Spleen (tissue), 11 donors: ENCODE data around the gene ZNF362. TPM values are rescaled to one million over a fixed set of nuclear protein-coding genes. Genes with fewer than 3 reads are reported as not detected.
"Not testable (repeated sequence)": the region's sequence is repeated elsewhere in the genome, so short reads cannot be mapped to it uniquely, and the experiment has no call there.

Experiments
- DNase-seq: peaks from one replicate; pipeline ENCODE4 v3.0.0-alpha.2; 2020
- H3K27ac ChIP-seq, 8 donors: fragments of 200-600 bp; sonication (generic) in 7 of 8; 1 replicate in 4 of 8; 2 replicates in 4 of 8; pipeline versions ENCODE4 v1.5.0 to v1.8.0; 2016 to 2021; ENCODE audit warnings: inconsistent platforms in 4 of 8, mild to moderate bottlenecking in 4 of 8, moderate library complexity in 1 of 8
- H3K27me3 ChIP-seq, 7 donors: fragments of 200-600 bp; sonication (generic) in 6 of 7; replicated peaks in 1 of 7; 1 replicate in 4 of 7; 2 replicates in 3 of 7; pipeline versions ENCODE4 v1.5.0 to v1.8.0; 2016 to 2021; ENCODE audit warnings: inconsistent platforms in 3 of 7, mild to moderate bottlenecking in 1 of 7
- H3K36me3 ChIP-seq, 6 donors: fragments of 200-600 bp; sonication (generic) in 5 of 6; 1 replicate in 4 of 6; 2 replicates in 2 of 6; pipeline versions ENCODE4 v1.5.0 to v1.8.0; 2016 to 2021; ENCODE audit warnings: inconsistent platforms in 2 of 6
- H3K4me1 ChIP-seq, 6 donors: fragments of 200-600 bp; sonication (generic) in 5 of 6; 1 replicate in 3 of 6; 2 replicates in 3 of 6; pipeline versions ENCODE4 v1.5.0 to v1.8.0; 2016 to 2021; ENCODE audit warnings: inconsistent platforms in 3 of 6
- H3K4me3 ChIP-seq, 8 donors: fragments of 200-600 bp; sonication (generic) in 7 of 8; 1 replicate in 4 of 8; 2 replicates in 4 of 8; pipeline versions ENCODE4 v1.5.0 to v1.8.0; 2016 to 2021; ENCODE audit warnings: inconsistent platforms in 4 of 8, mild to moderate bottlenecking in 4 of 8, moderate library complexity in 2 of 8
- H3K9me3 ChIP-seq, 8 donors: fragments of 200-600 bp; sonication (generic) in 7 of 8; 1 replicate in 4 of 8; 2 replicates in 4 of 8; pipeline versions ENCODE4 v1.5.0 to v1.8.0; 2016 to 2021; ENCODE audit warnings: inconsistent platforms in 4 of 8
- CTCF ChIP-seq, 11 experiments: fragments of 200-600 bp in 7 of 11; fragments of 450-650 bp in 4 of 11; sonication (generic) in 4 of 11; IDR thresholded peaks in 8 of 11; conservative IDR thresholded peaks in 3 of 11; 1 replicate in 7 of 11; 2 replicates in 4 of 11; pipeline versions ENCODE4 v1.4.0 to v1.8.0; 2016 to 2021; ENCODE audit warnings: antibody characterized with exemption in 11 of 11, inconsistent platforms in 4 of 11, mild to moderate bottlenecking in 1 of 11
- POLR2A ChIP-seq, 3 donors: fragments of 450-650 bp; IDR thresholded peaks; one replicate each; pipeline ENCODE4 v1.5.1; 2017; ENCODE audit warnings: antibody characterized with exemption in 3 of 3, mild to moderate bottlenecking in 1 of 3
- POLR2AphosphoS5 ChIP-seq, 3 donors: sonication (generic); formaldehyde crosslinking; IDR thresholded peaks; one replicate each; pipeline ENCODE4 v1.5.1; 2017; ENCODE audit warnings: antibody characterized with exemption in 3 of 3
- WGBS, 5 donors: extraction: QIAGEN DNeasy Blood & Tissue Kit in 3 of 5; methylation state at CpG; one replicate each; pipeline versions ENCODE4 v1.1.5 to v1.1.7; 2013 to 2018; 5-methylcytosine and 5-hydroxymethylcytosine counted together
- intact Hi-C: fragments of 100-400 bp; cut with DNase I; formaldehyde crosslinking; loops from one replicate; pipeline ENCODE4 v1.15.0; 2023; ENCODE audit warnings: low total_unique reads
- polyA plus RNA-seq, 3 donors: library from polyadenylated mRNA; stranded (reverse); fragments of 200-250 nt; gene quantifications; one replicate each; pipeline ENCODE4 v1.2.1, GENCODE V29; 2013
- total RNA-seq, 7 donors: library from RNA; depleted of rRNA in 3 of 7; stranded (reverse); fragments of >200 nt in 3 of 7; fragmentation: NEBNext Ultra II Directional in 4 of 7; extraction: Animal tissue kit (Norgen Biotek cat#: 25700) in 4 of 7; gene quantifications; one replicate each; pipeline versions ENCODE4 v1.1.0 to v1.2.1, GENCODE V29; 2016 to 2021
- donor health status: healthy with polysubstance abuse.
- donor health status: DM: no; HTN: no; CAD: no; lungs with moderate emphysema.
- donor health status: DM: no; HTN: no; CAD: no.
- donor health status: Bipolar disorder and iron deficiency.
- donor health status: healthy.
- donor health status: DM: no; HTN: no; CAD: no.
- donor health status: DM: yes; HTN: yes; CAD: no.

The ZNF362 gene
- total and polyA plus RNA-seq, 10 donors: 8.7 to 47.0 (median 24.8) TPM

DNA sequence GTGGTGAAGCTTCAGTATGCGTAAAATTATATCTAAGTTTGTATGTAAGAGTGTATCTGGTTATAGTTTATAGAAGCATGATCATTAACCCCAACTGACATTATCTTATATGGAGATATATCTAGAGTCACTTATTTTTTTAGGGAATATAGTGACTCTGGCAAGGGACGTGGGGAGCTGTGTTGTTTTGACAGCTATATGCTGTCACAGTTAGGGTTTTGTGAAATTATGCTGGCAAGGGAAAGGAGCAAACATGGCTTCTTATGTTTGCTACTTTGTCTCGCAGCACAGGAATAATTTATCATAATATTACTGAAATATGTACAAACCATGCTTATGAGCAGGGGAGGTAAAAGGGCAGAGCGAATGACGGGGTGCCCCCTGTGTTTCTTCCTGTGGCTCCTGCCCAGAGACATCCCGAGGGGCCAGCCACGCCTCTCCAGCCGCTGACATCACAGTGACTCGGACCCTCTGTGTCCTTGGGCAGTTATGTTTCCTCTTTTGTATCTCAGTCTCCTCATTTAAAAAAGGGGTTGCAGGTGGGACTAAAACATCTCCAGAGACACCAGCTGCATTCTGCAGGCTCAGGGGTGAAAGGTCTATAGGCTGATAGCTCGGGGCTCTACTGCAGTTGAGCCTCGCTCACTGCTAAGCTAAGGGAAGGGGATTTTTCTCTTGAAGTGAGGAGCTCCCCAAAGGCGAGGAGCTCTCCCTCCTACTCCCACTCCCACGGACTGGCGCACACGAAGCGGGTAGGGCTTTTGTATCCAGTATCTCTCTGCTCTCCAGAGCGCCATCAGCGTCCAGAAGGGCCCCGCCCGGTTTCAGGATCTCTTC is 49.7 kb downstream of the ZNF362 start:
- TF ChIP-seq POLR2AphosphoS5 (IDR thresholded peaks at IDR 0.05): no peak
- no peak for TF ChIP-seq CTCF (IDR thresholded peaks at IDR 0.05 in 8 of 11, conservative IDR thresholded peaks at IDR 0.05 in 3 of 11)
- TF ChIP-seq POLR2A (IDR thresholded peaks at IDR 0.05): no peak
- 50 to 61% (median 53%) methylated on average over 16 to 20 of the region's 20 CpGs for WGBS, 5 donors
- Histone ChIP-seq H3K4me3 (peak overlapping the region in 4 of 8 donors; percentile 25 to 58 (median 30)), H3K9me3 (no peaks in the 10 kb centered on the region), H3K27ac (no peak overlapping the region), H3K36me3 (peaks cover 0 to 8% (median 0%) of the 10 kb centered on the region in 6 donors), H3K4me1 (peaks cover 8 to 37% (median 17%) of the 10 kb centered on the region in 6 donors), H3K27me3 (peaks cover 0 to 27% (median 11%) of the 10 kb centered on the region in 7 donors)
- peak; percentile 41 for DNase-seq
- intact Hi-C loops: no loop called here

DNA sequence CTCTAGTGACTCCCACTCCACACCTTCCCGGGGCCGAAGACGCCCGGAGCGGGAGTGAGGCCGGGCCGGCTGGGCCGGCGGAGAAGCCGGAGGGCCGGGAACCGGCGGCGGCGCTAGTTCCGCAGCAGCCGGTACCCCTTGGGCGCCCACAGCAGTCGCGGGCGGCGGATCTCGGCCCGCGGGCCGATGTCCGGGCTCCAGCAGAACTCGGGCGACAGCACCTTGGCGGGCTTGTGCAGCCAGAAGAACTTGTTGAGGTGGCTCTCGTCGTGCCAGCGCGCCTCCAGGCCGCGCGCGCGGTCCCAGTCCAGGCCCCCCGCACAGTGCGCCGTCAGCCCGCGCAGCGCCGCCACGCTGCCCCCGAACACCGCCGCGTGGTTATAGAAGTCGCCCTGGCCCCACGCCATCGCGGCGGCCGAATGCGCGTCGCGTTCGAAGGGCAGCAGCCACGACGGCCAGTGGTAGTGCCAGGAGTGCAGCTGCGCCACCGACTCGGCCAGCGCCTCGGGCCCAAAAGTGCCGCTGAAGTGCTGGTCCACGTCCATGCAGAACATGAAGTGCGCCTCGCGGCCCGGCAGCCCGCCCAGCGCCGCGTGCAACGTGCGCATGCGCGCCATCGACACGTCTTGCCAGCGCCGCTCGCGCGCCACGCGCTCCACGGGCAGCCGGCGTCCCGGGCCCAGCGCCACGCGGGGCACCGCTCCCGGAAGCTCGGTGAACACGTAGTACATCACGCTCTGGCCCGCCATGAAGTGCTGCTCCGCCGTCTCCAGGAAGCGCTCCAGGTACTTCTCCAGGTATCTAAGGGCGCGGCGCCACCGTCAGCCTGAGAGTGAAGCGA is 50.6 kb downstream of the ZNF362 start:
- intact Hi-C loops: no loop called here
- peak overlapping the region in 7 of 8 donors; percentile 4 to 58 (median 25) for H3K4me3 ChIP-seq

GRCh38 chr1:33307494-33307864 is 51.2 kb downstream of the ZNF362 start:
- no peak overlapping the region for H3K4me3 ChIP-seq
- peaks cover 0 to 27% (median 11%) of the 10 kb centered on the region in 7 donors for H3K27me3 ChIP-seq
- peaks cover 8 to 23% (median 14%) of the 10 kb centered on the region in 6 donors for H3K4me1 ChIP-seq
- H3K27ac ChIP-seq: no peak overlapping the region
- H3K36me3 ChIP-seq: no peaks in the 10 kb centered on the region
- 81 to 93% (median 86%) methylated on average over 2 to 5 of the region's 5 CpGs for WGBS, 5 donors
- DNase-seq: no peak
- no peak for TF ChIP-seq POLR2A (IDR thresholded peaks at IDR 0.05)
- no peak for TF ChIP-seq CTCF (IDR thresholded peaks at IDR 0.05 in 8 of 11, conservative IDR thresholded peaks at IDR 0.05 in 3 of 11)
- no peak for TF ChIP-seq POLR2AphosphoS5 (IDR thresholded peaks at IDR 0.05)
- intact Hi-C loops: no loop called here
- H3K9me3 ChIP-seq: no peaks in the 10 kb centered on the region

More for the DNA sequence above, 50.6 kb downstream of the ZNF362 start:
- no peak overlapping the region for H3K27ac ChIP-seq
- DNase-seq: peak; percentile 75
- peaks cover 8 to 29% (median 17%) of the 10 kb centered on the region in 6 donors for H3K4me1 ChIP-seq
- H3K36me3 ChIP-seq: peaks cover 0 to under 1% (median 0%) of the 10 kb centered on the region in 6 donors
- WGBS, 5 donors: 13 to 76% (median 20%) methylated on average over 9 to 113 of the region's 113 CpGs
- peaks cover 0 to 27% (median 11%) of the 10 kb centered on the region in 7 donors for H3K27me3 ChIP-seq
- peak in 2 of 3 donors; percentile 23 to 63 for TF ChIP-seq POLR2AphosphoS5 (IDR thresholded peaks at IDR 0.05)
- no peak for TF ChIP-seq CTCF (IDR thresholded peaks at IDR 0.05 in 8 of 11, conservative IDR thresholded peaks at IDR 0.05 in 3 of 11)
- H3K9me3 ChIP-seq: no peaks in the 10 kb centered on the region

- H3K36me3 ChIP-seq, H3K9me3 ChIP-seq, H3K27ac ChIP-seq, intact Hi-C loops, H3K4me3 ChIP-seq: not testable (repeated sequence)
- peak; percentile 57 for DNase-seq
- Histone ChIP-seq H3K4me1 (peaks cover 8 to 14% (median 12%) of the 10 kb centered on the region in 6 donors), H3K27me3 (peaks cover 0 to 27% (median 11%) of the 10 kb centered on the region in 7 donors)
- WGBS, 5 donors: 93 to 95% (median 93%) methylated on average over 6 to 32 of the region's 32 CpGs; no CpG with 5 or more reads in 1 of the 5 donors
Measured at GRCh38 chr1:33309351-33309750, 53.1 kb downstream of the ZNF362 start.
